Lung (tissue), 12 donors: Measurements from ENCODE around the gene RASAL2. TPM values are rescaled to one million over a fixed set of nuclear protein-coding genes. Genes with fewer than 3 reads are reported as not detected.

Source experiments
- ATAC-seq: fragments of 200-7000 bp; cut with Tn5 transposase; one replicate; pipeline ENCODE4 v1.9.1; 2020; ENCODE audit warnings: moderate number of reproducible peaks; ENCODE audit not compliant: insufficient read depth, low FRiP score
- DNase-seq, 3 donors: peaks; one replicate each; pipeline ENCODE4 v3.0.0-alpha.2; 2013 to 2017
- H3K27ac ChIP-seq, 2 donors: one replicate each; pipeline ENCODE4 v1.5.1; 2013; ENCODE audit warnings: mild to moderate bottlenecking in 2 of 2, moderate library complexity in 2 of 2, control low read depth in 1 of 2, inconsistent platforms in 1 of 2, low read depth in 1 of 2, low read length in 1 of 2
- H3K27me3 ChIP-seq, 3 donors: one replicate each; pipeline ENCODE4 v1.5.1; 2013; ENCODE audit warnings: low read length in 2 of 3; ENCODE audit not compliant: control insufficient read depth in 3 of 3, insufficient read depth in 3 of 3
- H3K36me3 ChIP-seq, 4 donors: one replicate each; pipeline ENCODE4 v1.5.1; 2013; ENCODE audit warnings: low read length in 4 of 4, mild to moderate bottlenecking in 1 of 4, moderate library complexity in 1 of 4; ENCODE audit not compliant: control insufficient read depth in 4 of 4, insufficient read depth in 4 of 4
- H3K4me1 ChIP-seq, 5 donors: one replicate each; pipeline ENCODE4 v1.5.1; 2013; ENCODE audit warnings: low read length in 5 of 5, mild to moderate bottlenecking in 2 of 5, moderate library complexity in 1 of 5; ENCODE audit not compliant: control insufficient read depth in 5 of 5, insufficient read depth in 5 of 5
- H3K4me3 ChIP-seq: one replicate; pipeline ENCODE4 v1.5.1; 2013; ENCODE audit warnings: mild to moderate bottlenecking, control low read depth, moderate library complexity
- H3K9ac ChIP-seq, 2 donors: one replicate each; pipeline ENCODE4 v1.5.1; 2013; ENCODE audit warnings: low read length in 2 of 2, control low read depth in 1 of 2; ENCODE audit not compliant: insufficient read depth in 1 of 2
- H3K9me3 ChIP-seq, 4 donors: one replicate each; pipeline ENCODE4 v1.5.1; 2013; ENCODE audit warnings: low read length in 3 of 4, mild to moderate bottlenecking in 1 of 4, moderate library complexity in 1 of 4; ENCODE audit not compliant: control insufficient read depth in 4 of 4, insufficient read depth in 3 of 4
- WGBS, 2 donors: extraction: QIAGEN DNeasy Blood & Tissue Kit; methylation state at CpG; one replicate each; pipeline ENCODE4 v1.1.7; 2013; 5-methylcytosine and 5-hydroxymethylcytosine counted together
- polyA plus RNA-seq, 2 donors: library from polyadenylated mRNA; stranded (reverse); fragments of 200-250 nt; gene quantifications; one replicate each; pipeline ENCODE4 v1.2.1, GENCODE V29; 2013
- total RNA-seq, 2 donors: library from RNA; depleted of rRNA in 1 of 2; stranded (reverse); fragments of >200 nt in 1 of 2; gene quantifications; one replicate each; pipeline ENCODE4 v1.2.1, GENCODE V29; 2014 to 2021
- TF ChIP-seq, protein P1 (sequence below): IDR thresholded peaks from 2 replicates; pipeline ENCODE4 v1.5.1; 2012; ENCODE audit warnings: mild to moderate bottlenecking; ENCODE audit errors: control extremely low read depth, extremely low read depth
- donor health status: control.
- donor health status: control.
- donor health status: Bipolar disorder and iron deficiency.
- donor health status: healthy.
- donor health status: DM: yes; HTN: yes; CAD: no.

RASAL2 gene
- total and polyA plus RNA-seq, 4 donors, result 4.9 to 34.8 (median 15.8) TPM

DNA sequence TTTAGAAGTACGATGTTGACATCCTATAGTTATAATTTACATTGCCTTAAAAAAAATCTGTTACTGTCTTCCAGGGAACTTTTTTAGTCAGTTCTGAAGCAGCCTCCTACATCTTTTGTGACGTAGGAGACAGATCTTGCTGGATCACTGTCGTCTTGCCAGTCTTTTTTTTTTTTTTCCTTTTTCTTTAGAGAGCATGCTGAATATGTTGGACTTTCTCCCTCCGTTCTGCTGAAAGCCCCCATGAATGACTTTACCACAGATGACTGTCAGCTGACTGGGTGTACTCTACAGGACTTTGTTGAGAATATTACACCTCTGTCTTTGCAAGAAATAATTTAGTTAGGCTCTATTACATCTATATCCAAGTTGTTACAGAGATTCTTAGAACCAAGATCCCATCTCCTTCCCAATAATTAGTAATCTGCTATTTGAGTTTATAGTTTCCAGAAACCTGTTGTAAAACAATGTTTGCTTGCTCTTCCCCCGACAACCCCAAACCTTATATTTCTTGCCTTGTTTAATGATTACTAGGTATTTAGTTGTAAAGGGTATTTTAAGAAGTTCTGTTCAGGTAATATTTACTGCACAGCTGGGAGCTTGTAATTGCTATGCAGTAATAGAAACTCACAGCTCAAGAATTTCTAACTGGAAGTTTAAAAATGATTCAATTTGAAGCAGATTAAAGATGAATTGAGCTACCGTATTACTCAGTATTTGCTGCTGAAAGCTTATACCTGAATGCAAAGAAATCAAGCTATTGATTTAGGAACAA is 61.8 kb downstream of the RASAL2 start:
- Histone ChIP-seq H3K27ac (no peak overlapping the region), H3K4me3 (no peak overlapping the region), H3K36me3 (no peaks in the 10 kb centered on the region), H3K9me3 (no peaks in the 10 kb centered on the region), H3K9ac (no peak overlapping the region), H3K4me1 (peaks cover 0 to 23% (median 0%) of the 10 kb centered on the region in 5 donors), H3K27me3 (no peaks in the 10 kb centered on the region)
- no peak for DNase-seq
- WGBS, 2 donors, result 84 to 86% methylated on average over 6 of the region's 6 CpGs
- TF ChIP-seq, protein P1, sequence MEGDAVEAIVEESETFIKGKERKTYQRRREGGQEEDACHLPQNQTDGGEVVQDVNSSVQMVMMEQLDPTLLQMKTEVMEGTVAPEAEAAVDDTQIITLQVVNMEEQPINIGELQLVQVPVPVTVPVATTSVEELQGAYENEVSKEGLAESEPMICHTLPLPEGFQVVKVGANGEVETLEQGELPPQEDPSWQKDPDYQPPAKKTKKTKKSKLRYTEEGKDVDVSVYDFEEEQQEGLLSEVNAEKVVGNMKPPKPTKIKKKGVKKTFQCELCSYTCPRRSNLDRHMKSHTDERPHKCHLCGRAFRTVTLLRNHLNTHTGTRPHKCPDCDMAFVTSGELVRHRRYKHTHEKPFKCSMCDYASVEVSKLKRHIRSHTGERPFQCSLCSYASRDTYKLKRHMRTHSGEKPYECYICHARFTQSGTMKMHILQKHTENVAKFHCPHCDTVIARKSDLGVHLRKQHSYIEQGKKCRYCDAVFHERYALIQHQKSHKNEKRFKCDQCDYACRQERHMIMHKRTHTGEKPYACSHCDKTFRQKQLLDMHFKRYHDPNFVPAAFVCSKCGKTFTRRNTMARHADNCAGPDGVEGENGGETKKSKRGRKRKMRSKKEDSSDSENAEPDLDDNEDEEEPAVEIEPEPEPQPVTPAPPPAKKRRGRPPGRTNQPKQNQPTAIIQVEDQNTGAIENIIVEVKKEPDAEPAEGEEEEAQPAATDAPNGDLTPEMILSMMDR, result no peak
- ATAC-seq, result no peak

GRCh38 chr1:178160736-178161475 is 67.0 kb downstream of the RASAL2 start:
- H3K9ac ChIP-seq, result no peak overlapping the region
- TF ChIP-seq, protein P1, result no peak
- no peak overlapping the region for H3K27ac ChIP-seq
- no peak overlapping the region for H3K4me3 ChIP-seq
- ATAC-seq (no peak), DNase-seq (no peak)
- no peaks in the 10 kb centered on the region for H3K27me3 ChIP-seq
- no peaks in the 10 kb centered on the region for H3K36me3 ChIP-seq
- no peaks in the 10 kb centered on the region for H3K9me3 ChIP-seq
- WGBS, 2 donors, result 75 to 79% methylated on average over 6 of the region's 6 CpGs
- H3K4me1 ChIP-seq, result peaks cover 0 to 11% (median 0%) of the 10 kb centered on the region in 5 donors

DNA sequence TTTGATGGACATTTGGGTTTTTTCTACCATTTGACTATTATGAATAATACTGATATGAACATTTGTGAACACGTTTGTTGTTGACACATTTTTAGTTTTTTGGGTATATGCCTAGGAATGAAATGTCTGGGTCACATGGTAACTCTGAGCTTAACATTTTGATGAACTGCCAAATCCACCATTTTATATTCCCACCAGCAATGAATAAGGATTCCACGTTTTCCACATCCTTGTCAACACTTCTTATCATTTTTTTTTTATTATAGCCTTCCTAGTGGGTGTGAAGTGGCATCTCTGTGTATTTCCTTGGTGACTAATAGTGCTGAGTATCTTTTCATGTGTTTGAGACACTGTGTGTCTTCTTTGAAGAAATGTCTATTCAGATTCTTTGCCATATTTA is 67.6 kb downstream of the RASAL2 start:
- 65 to 74% methylated on average over 2 of the region's 2 CpGs for whole genome bisulfite sequencing, 2 donors
- Histone ChIP-seq H3K9me3 (no peaks in the 10 kb centered on the region), H3K9ac (no peak overlapping the region), H3K27me3 (no peaks in the 10 kb centered on the region), H3K4me3 (no peak overlapping the region), H3K36me3 (no peaks in the 10 kb centered on the region), H3K4me1 (peaks cover 0 to 12% (median 0%) of the 10 kb centered on the region in 5 donors), H3K27ac (no peak overlapping the region)
- ATAC-seq, result no peak
- TF ChIP-seq, protein P1, result no peak
- DNase-seq, result peak in 1 of 3 donors; percentile 15
